ENCODE measurements around the gene LSM7. TPM values are rescaled to one million over a fixed set of nuclear protein-coding genes. Genes with fewer than 3 reads are reported as not detected.

Gene LSM7
- total RNA-seq, 6 donors from 2014 or later = 58.6 to 127 (median 89.8) TPM

- TF ChIP-seq, protein P1, sequence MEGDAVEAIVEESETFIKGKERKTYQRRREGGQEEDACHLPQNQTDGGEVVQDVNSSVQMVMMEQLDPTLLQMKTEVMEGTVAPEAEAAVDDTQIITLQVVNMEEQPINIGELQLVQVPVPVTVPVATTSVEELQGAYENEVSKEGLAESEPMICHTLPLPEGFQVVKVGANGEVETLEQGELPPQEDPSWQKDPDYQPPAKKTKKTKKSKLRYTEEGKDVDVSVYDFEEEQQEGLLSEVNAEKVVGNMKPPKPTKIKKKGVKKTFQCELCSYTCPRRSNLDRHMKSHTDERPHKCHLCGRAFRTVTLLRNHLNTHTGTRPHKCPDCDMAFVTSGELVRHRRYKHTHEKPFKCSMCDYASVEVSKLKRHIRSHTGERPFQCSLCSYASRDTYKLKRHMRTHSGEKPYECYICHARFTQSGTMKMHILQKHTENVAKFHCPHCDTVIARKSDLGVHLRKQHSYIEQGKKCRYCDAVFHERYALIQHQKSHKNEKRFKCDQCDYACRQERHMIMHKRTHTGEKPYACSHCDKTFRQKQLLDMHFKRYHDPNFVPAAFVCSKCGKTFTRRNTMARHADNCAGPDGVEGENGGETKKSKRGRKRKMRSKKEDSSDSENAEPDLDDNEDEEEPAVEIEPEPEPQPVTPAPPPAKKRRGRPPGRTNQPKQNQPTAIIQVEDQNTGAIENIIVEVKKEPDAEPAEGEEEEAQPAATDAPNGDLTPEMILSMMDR (IDR thresholded peaks at IDR 0.05) = no peak
- TF ChIP-seq POLR2A (IDR thresholded peaks at IDR 0.05) = no peak
- no peak for TF ChIP-seq EP300 (IDR thresholded peaks at IDR 0.05)
- no peak for TF ChIP-seq POLR2AphosphoS5 (IDR thresholded peaks at IDR 0.05)
- H3K27ac ChIP-seq = no peak overlapping the region
- H3K4me1 ChIP-seq = peaks cover 0 to 8% (median 5%) of the 10 kb centered on the region in 4 donors
- H3K36me3 ChIP-seq = no peaks in the 10 kb centered on the region
- peaks cover 0 to 12% (median 5%) of the 10 kb centered on the region in 4 donors for H3K27me3 ChIP-seq
- ATAC-seq (ENCODE audit: low FRiP score in 2 of 2) = no peak
- 84 to 86% methylated on average over 7 of the region's 7 CpGs for WGBS, 2 donors
- DNase-seq = no peak
- peaks cover 0 to 18% (median 6%) of the 10 kb centered on the region in 4 donors for H3K9me3 ChIP-seq
- H3K4me3 ChIP-seq = no peak overlapping the region
Measured at GRCh38 chr19:2315121-2315817, 13.1 kb downstream of the LSM7 start.

DNA sequence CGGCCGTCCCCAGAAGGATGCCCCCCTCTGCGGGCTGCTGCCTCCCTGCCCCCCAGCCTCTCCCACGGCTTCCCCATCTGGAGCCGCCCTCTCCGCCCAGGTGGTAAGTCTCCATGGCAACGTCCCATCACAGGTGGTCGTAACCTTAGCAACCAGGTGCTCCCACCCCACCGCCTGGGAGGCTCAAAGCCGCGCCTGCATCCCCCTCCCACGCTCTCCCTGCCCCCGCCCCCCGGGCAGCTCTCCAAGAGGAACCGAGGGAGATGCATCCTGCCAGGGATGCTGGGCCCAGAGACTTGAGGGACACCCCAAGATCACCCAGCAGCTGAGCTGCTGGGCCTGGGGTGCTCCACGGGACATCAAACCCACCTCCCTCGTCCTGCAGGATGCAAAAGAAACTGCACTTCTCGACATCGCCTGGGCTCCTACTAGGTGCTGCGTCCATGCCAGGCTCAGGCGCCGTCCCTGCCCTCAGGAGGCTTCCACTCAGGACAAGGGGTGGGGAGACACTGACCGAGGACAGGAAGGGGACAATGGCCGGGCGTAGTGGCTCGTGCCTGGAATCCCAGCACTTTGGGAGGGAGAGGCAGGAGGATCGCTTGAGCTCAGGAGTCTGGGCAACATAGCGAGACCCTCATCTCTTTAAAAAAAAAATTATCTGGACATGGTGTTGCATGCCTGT, 15.4 kb downstream of the LSM7 start:
- 44 to 83% methylated on average over 2 to 26 of the region's 28 CpGs for WGBS, 2 donors
- no peak for TF ChIP-seq EP300 (IDR thresholded peaks at IDR 0.05)
- TF ChIP-seq, protein P1 (IDR thresholded peaks at IDR 0.05) = no peak
- TF ChIP-seq POLR2AphosphoS5 (IDR thresholded peaks at IDR 0.05) = no peak
- no peak for TF ChIP-seq POLR2A (IDR thresholded peaks at IDR 0.05)
- DNase-seq (peak in 1 of 2 donors; percentile 64), ATAC-seq (ENCODE audit: low FRiP score in 2 of 2) (no peak)
- H3K27ac ChIP-seq = no peak overlapping the region
- peaks cover 0 to 24% (median 8%) of the 10 kb centered on the region in 4 donors for H3K27me3 ChIP-seq
- H3K4me3 ChIP-seq = no peak overlapping the region
- H3K36me3 ChIP-seq = no peaks in the 10 kb centered on the region
- H3K4me1 ChIP-seq = peaks cover 0 to 12% (median 9%) of the 10 kb centered on the region in 4 donors
- peaks cover 0 to 18% (median 6%) of the 10 kb centered on the region in 4 donors for H3K9me3 ChIP-seq

DNA sequence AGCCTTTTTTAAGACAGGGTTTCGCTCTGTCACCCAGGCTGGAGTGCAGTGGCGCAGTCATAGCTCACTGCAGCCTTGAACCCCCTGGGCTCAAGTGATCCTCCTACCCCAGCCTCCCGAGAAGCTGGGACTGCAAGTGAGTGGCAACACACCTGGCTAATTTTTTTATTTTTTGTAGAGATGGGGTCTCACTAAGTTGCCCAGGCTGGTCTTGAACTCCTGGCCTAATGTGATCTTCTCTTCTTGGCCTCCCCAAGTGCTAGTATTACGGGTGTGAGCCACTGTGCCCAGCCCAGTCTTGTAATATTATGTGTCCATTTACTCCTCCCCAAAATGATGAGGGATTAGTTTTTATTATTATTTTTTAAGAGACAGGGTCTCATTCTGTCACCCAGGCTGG, 17.3 kb downstream of the LSM7 start:
- WGBS, 2 donors = 90 to 96% methylated on average over 4 of the region's 4 CpGs

DNA sequence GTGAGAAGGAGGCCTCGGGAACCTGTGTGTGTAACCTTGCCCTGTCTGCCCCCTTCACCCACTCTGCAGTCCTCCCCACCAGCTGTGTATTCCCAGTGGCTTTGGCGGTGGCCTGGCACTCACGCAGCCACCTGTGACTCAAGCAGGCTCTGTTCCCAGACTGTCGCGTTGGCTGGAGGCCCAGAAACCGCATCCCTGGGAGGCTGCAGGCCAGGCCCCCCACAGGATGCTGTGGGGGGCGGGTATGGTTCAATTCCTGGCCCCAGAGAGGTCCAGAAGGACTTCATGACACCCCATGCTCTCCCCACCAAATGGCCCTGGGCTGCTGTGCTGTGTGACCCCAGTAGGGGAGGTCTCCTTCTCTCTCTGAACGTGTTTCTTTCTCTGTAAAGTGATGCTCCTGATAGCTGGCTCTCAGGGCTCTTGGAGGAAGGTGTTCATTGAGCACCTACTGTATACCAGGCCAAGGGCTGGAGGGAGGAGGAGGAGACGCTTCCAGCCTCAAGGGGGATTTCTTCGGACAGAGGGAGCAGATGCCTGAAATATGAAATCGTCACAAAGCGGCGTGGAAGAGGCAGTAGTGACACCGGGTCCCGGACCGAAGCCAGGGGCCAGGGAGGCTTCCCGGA, 18.5 kb downstream of the LSM7 start:
- ATAC-seq (ENCODE audit: low FRiP score in 2 of 2) = no peak
- 52 to 72% methylated on average over 11 to 17 of the region's 17 CpGs for WGBS, 2 donors

More for the DNA sequence above, 17.3 kb downstream of the LSM7 start:
- peaks cover 0 to 18% (median 6%) of the 10 kb centered on the region in 4 donors for H3K9me3 ChIP-seq
- TF ChIP-seq POLR2A (IDR thresholded peaks at IDR 0.05) (no peak), POLR2AphosphoS5 (IDR thresholded peaks at IDR 0.05) (no peak), EP300 (IDR thresholded peaks at IDR 0.05) (no peak)
- TF ChIP-seq, protein P1 (IDR thresholded peaks at IDR 0.05) = no peak
- H3K4me1 ChIP-seq = peaks cover 0 to 13% (median 10%) of the 10 kb centered on the region in 4 donors
- no peak overlapping the region for H3K27ac ChIP-seq
- no peak for ATAC-seq (ENCODE audit: low FRiP score in 2 of 2)
- no peaks in the 10 kb centered on the region for H3K36me3 ChIP-seq
- no peak for DNase-seq
- H3K4me3 ChIP-seq = no peak overlapping the region
- H3K27me3 ChIP-seq = peaks cover 0 to 38% (median 18%) of the 10 kb centered on the region in 4 donors

More for the DNA sequence above, 18.5 kb downstream of the LSM7 start:
- Histone ChIP-seq H3K27me3 (peaks cover 0 to 38% (median 20%) of the 10 kb centered on the region in 4 donors), H3K9me3 (peaks cover 0 to 6% (median 1%) of the 10 kb centered on the region in 4 donors), H3K27ac (no peak overlapping the region), H3K4me3 (no peak overlapping the region), H3K36me3 (no peaks in the 10 kb centered on the region), H3K4me1 (peaks cover 0 to 10% (median 5%) of the 10 kb centered on the region in 4 donors)
- TF ChIP-seq, protein P1 (IDR thresholded peaks at IDR 0.05) = no peak
- no peak for TF ChIP-seq POLR2A (IDR thresholded peaks at IDR 0.05)
- no peak for TF ChIP-seq EP300 (IDR thresholded peaks at IDR 0.05)
- TF ChIP-seq POLR2AphosphoS5 (IDR thresholded peaks at IDR 0.05) = no peak
- no peak for DNase-seq
